Smooth muscle cell of the brain vasculature (primary cell): Measurements from ENCODE around the gene CXCR6.

Experiments
- DNase-seq: peaks from one replicate; pipeline ENCODE4 v3.0.0-alpha.2; 2012; ENCODE audit warnings: low read depth, low spot score

CXCR6 gene

GRCh38 chr3:45968706-45969105, 25.4 kb downstream of the CXCR6 start:
- DNase-seq, result no peak

- no peak for DNase-seq
Measured at GRCh38 chr3:45969116-45969515, 25.9 kb downstream of the CXCR6 start.

- DNase-seq, result no peak
Measured at GRCh38 chr3:45969953-45970352, 26.7 kb downstream of the CXCR6 start.

GRCh38 chr3:45972534-45973402, 29.5 kb downstream of the CXCR6 start:
- peak; percentile 33 for DNase-seq

- DNase-seq, result no peak
Measured at GRCh38 chr3:45974686-45975085, 31.4 kb downstream of the CXCR6 start.

- no peak for DNase-seq
Measured at GRCh38 chr3:45975686-45976085, 32.4 kb downstream of the CXCR6 start.

- no peak for DNase-seq
Measured at GRCh38 chr3:45976191-45977091, 33.2 kb downstream of the CXCR6 start.

- no peak for DNase-seq
Measured at GRCh38 chr3:45978006-45978761, 34.9 kb downstream of the CXCR6 start.

GRCh38 chr3:45979378-45979777, 36.1 kb downstream of the CXCR6 start:
- no peak for DNase-seq

GRCh38 chr3:45980229-45980813, 37.1 kb downstream of the CXCR6 start:
- DNase-seq, result no peak

- no peak for DNase-seq
Measured at GRCh38 chr3:45980819-45981218, 37.6 kb downstream of the CXCR6 start.

- DNase-seq, result no peak
Measured at GRCh38 chr3:45981346-45982074, 38.2 kb downstream of the CXCR6 start.

DNA sequence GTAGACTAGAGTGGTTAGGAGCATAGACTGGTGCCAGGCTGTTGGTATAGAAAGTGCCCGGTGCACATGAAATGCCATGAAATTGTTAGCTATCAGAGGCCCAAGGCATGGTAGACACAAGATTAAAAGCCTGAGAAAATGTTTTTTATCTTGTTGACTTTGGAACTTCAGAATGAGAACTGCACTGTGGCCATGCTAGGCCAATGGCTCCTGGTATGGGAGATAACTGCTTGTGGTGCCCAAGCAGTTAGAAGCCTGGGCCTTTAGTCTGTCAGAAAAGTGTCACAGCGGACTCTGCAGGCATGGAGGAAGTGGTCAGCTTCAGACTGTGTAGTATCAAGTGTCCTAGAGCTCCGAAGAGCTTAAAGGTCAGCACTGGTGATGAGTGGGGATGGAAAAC, 40.5 kb downstream of the CXCR6 start:
- no peak for DNase-seq

- no peak for DNase-seq
Measured at GRCh38 chr3:45984331-45985312, 41.4 kb downstream of the CXCR6 start.

DNA sequence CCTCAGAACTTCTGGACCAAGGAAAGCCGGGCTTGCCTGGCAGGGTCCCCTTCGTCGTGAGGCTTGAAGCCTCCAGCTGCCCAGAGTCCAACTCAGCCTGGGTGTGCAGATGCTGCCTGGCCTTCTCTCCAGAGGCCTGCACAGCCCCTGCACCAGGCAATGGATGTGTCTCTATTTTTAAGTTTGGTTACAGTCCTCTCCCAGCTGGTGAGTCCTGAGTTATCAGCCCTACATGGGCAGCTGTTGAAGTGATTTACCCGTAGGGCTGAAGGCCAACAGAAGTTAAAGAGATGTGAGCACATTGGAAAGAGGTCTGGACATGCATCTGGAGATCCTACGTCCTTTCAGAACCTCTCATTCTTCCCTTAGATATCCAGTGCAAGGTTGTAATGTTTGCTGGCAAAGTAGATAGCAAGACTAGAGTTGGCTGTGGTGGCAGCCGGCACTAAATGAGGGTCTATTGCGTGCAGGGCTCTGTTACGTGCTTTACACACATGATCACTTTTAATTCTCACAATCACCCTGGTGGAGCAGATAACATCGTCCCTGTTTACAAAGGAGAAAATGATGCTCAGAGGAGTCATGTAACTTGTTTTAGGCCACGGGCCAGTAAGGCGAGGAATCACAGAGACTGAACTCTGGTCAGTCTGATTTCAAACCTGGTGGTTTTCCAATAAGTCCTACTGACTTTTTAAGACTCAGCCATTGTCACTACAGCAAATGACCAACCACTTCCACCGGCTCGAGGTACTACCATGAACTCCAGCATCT, 42.5 kb downstream of the CXCR6 start:
- no peak for DNase-seq

- DNase-seq, result no peak
Measured at GRCh38 chr3:45986303-45986982, 43.2 kb downstream of the CXCR6 start.

GRCh38 chr3:45987368-45988291, 44.4 kb downstream of the CXCR6 start:
- no peak for DNase-seq
